Heart left ventricle (tissue), 13 donors: Measurements from ENCODE around the gene TGM2.

ENCODE experiments used
- POLR2A ChIP-seq, 2 donors: fragments of 450-650 bp; IDR thresholded peaks; one replicate each; pipeline ENCODE4 v1.6.1; 2017; ENCODE audit warnings: antibody characterized with exemption in 2 of 2, mild to moderate bottlenecking in 2 of 2, moderate library complexity in 2 of 2
- TF ChIP-seq, protein P1 (sequence below), 12 donors: fragments of 200-600 bp; sonication (generic) in 4 of 12; IDR thresholded peaks; one replicate each; pipeline versions ENCODE4 v1.5.0 to v1.8.0; 2018 to 2022; ENCODE audit warnings: antibody characterized with exemption in 12 of 12, mild to moderate bottlenecking in 5 of 12
- donor health status: ischemic (EF 13 %, LVEDD 7.1; RV severe dilation, severe dysfunction).
- donor health status: DM: no; HTN: yes; CAD: no.
- donor health status: DM: no; HTN: no; CAD: no.
- donor health status: ischemic (EF 25% LVEDD 6.9; RV normal size, moderate dysfunction).
- donor health status: ischemic (EF 25% LVEDD 5.7; RV mildly dilated, moderate dysfunction).
- donor health status: ischemic (EF 35%, LVEDD 5.7; RV mildly dilated, moderate dysfunction).
- donor health status: nonischemic (EF 11% LVEDD 7.7; RV severe dilation, severe dysfunction).
- donor health status: DM: yes; HTN: yes; CAD: no.
- donor health status: PGD.
- donor health status: ischemic (EF 29% LVEDD 5.4; RV normal size, mild dysfunction).
- donor health status: nonischemic (EF 23%, LVEDD 6.1; RV moderate dilation, normal function).

DNA sequence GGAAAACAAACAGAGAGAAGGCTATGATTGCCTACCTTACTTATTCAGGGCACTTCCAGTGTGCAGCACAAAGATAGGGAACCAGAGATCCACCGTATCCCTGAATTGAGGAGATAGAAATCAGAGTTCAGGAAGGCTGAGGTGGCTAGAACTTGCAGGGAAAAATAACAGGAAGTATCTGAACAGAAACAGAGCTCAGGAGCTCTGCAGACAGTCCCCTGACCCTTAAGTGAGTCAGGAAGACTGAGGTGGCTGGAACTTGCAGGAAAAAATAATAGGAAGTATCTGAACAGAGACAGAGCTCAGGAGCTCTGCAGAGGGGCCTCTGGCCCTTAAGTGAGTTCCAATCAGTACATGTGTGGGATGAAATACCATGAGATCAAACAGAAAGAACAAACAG lies 66.1 kb downstream of the TGM2 start:
- TF ChIP-seq, protein P1, sequence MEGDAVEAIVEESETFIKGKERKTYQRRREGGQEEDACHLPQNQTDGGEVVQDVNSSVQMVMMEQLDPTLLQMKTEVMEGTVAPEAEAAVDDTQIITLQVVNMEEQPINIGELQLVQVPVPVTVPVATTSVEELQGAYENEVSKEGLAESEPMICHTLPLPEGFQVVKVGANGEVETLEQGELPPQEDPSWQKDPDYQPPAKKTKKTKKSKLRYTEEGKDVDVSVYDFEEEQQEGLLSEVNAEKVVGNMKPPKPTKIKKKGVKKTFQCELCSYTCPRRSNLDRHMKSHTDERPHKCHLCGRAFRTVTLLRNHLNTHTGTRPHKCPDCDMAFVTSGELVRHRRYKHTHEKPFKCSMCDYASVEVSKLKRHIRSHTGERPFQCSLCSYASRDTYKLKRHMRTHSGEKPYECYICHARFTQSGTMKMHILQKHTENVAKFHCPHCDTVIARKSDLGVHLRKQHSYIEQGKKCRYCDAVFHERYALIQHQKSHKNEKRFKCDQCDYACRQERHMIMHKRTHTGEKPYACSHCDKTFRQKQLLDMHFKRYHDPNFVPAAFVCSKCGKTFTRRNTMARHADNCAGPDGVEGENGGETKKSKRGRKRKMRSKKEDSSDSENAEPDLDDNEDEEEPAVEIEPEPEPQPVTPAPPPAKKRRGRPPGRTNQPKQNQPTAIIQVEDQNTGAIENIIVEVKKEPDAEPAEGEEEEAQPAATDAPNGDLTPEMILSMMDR (IDR thresholded peaks at IDR 0.05): no peak
- TF ChIP-seq POLR2A (IDR thresholded peaks at IDR 0.05): no peak
